HL-60/S4 (cell line): ENCODE measurements around the gene NCOA1.
"Not testable (repeated sequence)": the region's sequence is repeated elsewhere in the genome, so short reads cannot be mapped to it uniquely, and the experiment has no call there.

Experiments used
- in situ Hi-C: fragments of 300-500 bp; cut with MboI; formaldehyde crosslinking; loops from 2 replicates; pipeline ENCODE4 v1.14.3; 2022; ENCODE audit warnings: low sequenced_read_pairs

NCOA1 gene

GRCh38 chr2:24532057-24532456 lies 41.0 kb downstream of the NCOA1 start:
- in situ Hi-C loops, result not testable (repeated sequence)

- in situ Hi-C loops, result not testable (repeated sequence)
Observed at GRCh38 chr2:24533574-24533973, 42.5 kb downstream of the NCOA1 start.

- in situ Hi-C loops, result no loop called here
Observed at GRCh38 chr2:24538720-24539119, 47.7 kb downstream of the NCOA1 start.

GRCh38 chr2:24539258-24539657 lies 48.2 kb downstream of the NCOA1 start:
- in situ Hi-C loops, result no loop called here

- in situ Hi-C loops, result no loop called here
Observed at GRCh38 chr2:24540011-24540477, 49.0 kb downstream of the NCOA1 start.

- in situ Hi-C loops, result no loop called here
Observed at GRCh38 chr2:24541621-24542020, 50.6 kb downstream of the NCOA1 start.

- in situ Hi-C loops, result no loop called here
Observed at GRCh38 chr2:24542269-24542872, 51.3 kb downstream of the NCOA1 start.

- in situ Hi-C loops, result no loop called here
Observed at GRCh38 chr2:24543252-24543651, 52.2 kb downstream of the NCOA1 start.

- in situ Hi-C loops, result no loop called here
Observed at GRCh38 chr2:24544456-24545115, 53.5 kb downstream of the NCOA1 start.

- in situ Hi-C loops, result no loop called here
Observed at GRCh38 chr2:24546669-24547068, 55.6 kb downstream of the NCOA1 start.

GRCh38 chr2:24548058-24548457 lies 57.0 kb downstream of the NCOA1 start:
- in situ Hi-C loops, result no loop called here

GRCh38 chr2:24550301-24550700 lies 59.2 kb downstream of the NCOA1 start:
- in situ Hi-C loops, result not testable (repeated sequence)

- in situ Hi-C loops, result no loop called here
Observed at GRCh38 chr2:24551016-24551415, 60.0 kb downstream of the NCOA1 start.

- in situ Hi-C loops, result no loop called here
Observed at GRCh38 chr2:24552836-24553235, 61.8 kb downstream of the NCOA1 start.

- in situ Hi-C loops, result no loop called here
Observed at GRCh38 chr2:24558781-24559472, 67.9 kb downstream of the NCOA1 start.

GRCh38 chr2:24559473-24560113 lies 68.5 kb downstream of the NCOA1 start:
- in situ Hi-C loops, result no loop called here

- in situ Hi-C loops, result no loop called here
Observed at GRCh38 chr2:24565537-24565936, 74.5 kb downstream of the NCOA1 start.

GRCh38 chr2:24566209-24566608 lies 75.2 kb downstream of the NCOA1 start:
- in situ Hi-C loops, result no loop called here

- in situ Hi-C loops, result no loop called here
Observed at GRCh38 chr2:24566630-24567029, 75.6 kb downstream of the NCOA1 start.

GRCh38 chr2:24568551-24568950 lies 77.5 kb downstream of the NCOA1 start:
- in situ Hi-C loops, result no loop called here

GRCh38 chr2:24569565-24569964 lies 78.5 kb downstream of the NCOA1 start:
- in situ Hi-C loops, result not testable (repeated sequence)

GRCh38 chr2:24570225-24570624 lies 79.2 kb downstream of the NCOA1 start:
- in situ Hi-C loops, result no loop called here
